SK-N-SH treated with all-trans-retinoic acid at 6 μM for 48 hours (cell line): ENCODE data around the gene IL4I1.

Source experiments
- ATAC-seq: fragments of 200-7000 bp; cut with Tn5 transposase; 3 replicates; pipeline ENCODE4 v1.9.1; 2020; ENCODE audit warnings: mild to moderate bottlenecking, moderate library complexity
- ARNTL ChIP-seq: fragments of 450-650 bp; formaldehyde crosslinking; IDR thresholded peaks from 2 replicates; pipeline ENCODE4 v1.5.0; 2020; ENCODE audit warnings: low read depth, mild to moderate bottlenecking, moderate library complexity, borderline replicate concordance
- BACH2 ChIP-seq: fragments of 250-450 bp; sonication (Bioruptor Pico); IDR thresholded peaks from 2 replicates; pipeline ENCODE4 v1.9.0; 2021; ENCODE audit warnings: mild to moderate bottlenecking, borderline replicate concordance
- CREB5 ChIP-seq: fragments of 250-450 bp; sonication (Bioruptor Pico); IDR thresholded peaks from 2 replicates; pipeline ENCODE4 v1.5.1; 2020; ENCODE audit warnings: low read depth, mild to moderate bottlenecking, moderate library complexity
- CSDC2 ChIP-seq: fragments of 250-450 bp; sonication (Bioruptor Pico); IDR thresholded peaks from 2 replicates; pipeline ENCODE4 v1.5.0; 2020; ENCODE audit warnings: mild to moderate bottlenecking, moderate library complexity
- CSRNP3 ChIP-seq: fragments of 250-450 bp; sonication (Bioruptor Pico); IDR thresholded peaks from 2 replicates; pipeline ENCODE4 v1.5.1; 2021; ENCODE audit warnings: mild to moderate bottlenecking, moderate library complexity
- GLIS3 ChIP-seq: fragments of 250-450 bp; sonication (Bioruptor Pico); IDR thresholded peaks from 2 replicates; pipeline ENCODE4 v1.5.0; 2020; ENCODE audit warnings: mild to moderate bottlenecking, moderate library complexity
- ISL1 ChIP-seq: fragments of 250-450 bp; sonication (Bioruptor Pico); IDR thresholded peaks from 2 replicates; pipeline ENCODE4 v2.1.2; 2022; ENCODE audit warnings: mild to moderate bottlenecking, moderate library complexity
- OSR1 ChIP-seq: fragments of 250-450 bp; sonication (Bioruptor Pico); IDR thresholded peaks from 2 replicates; pipeline ENCODE4 v1.8.0; 2022; ENCODE audit warnings: moderate library complexity, mild to moderate bottlenecking, inconsistent platforms
- POU6F1 ChIP-seq: fragments of 250-450 bp; sonication (Bioruptor Pico); IDR thresholded peaks from 2 replicates; pipeline ENCODE4 v1.8.0; 2021; ENCODE audit warnings: low read depth, mild to moderate bottlenecking, moderate library complexity, borderline replicate concordance
- PPARA ChIP-seq: fragments of 250-450 bp; sonication (Bioruptor Pico); IDR thresholded peaks from 2 replicates; pipeline ENCODE4 v1.5.0; 2020; ENCODE audit warnings: mild to moderate bottlenecking, borderline replicate concordance
- RARB ChIP-seq: fragments of 250-450 bp; sonication (Bioruptor Pico); IDR thresholded peaks from 2 replicates; pipeline ENCODE4 v1.8.0; 2021; ENCODE audit warnings: mild to moderate bottlenecking, moderate library complexity
- TCF4 ChIP-seq: fragments of 250-450 bp; sonication (Bioruptor Pico); IDR thresholded peaks from 2 replicates; pipeline ENCODE4 v1.8.0; 2021; ENCODE audit warnings: mild to moderate bottlenecking, moderate library complexity, borderline replicate concordance
- TOX ChIP-seq: fragments of 250-450 bp; sonication (Bioruptor Pico); IDR thresholded peaks from 2 replicates; pipeline ENCODE4 v1.8.0; 2021; ENCODE audit warnings: mild to moderate bottlenecking, moderate library complexity, borderline replicate concordance
- TSHZ2 ChIP-seq: fragments of 250-450 bp; sonication (Bioruptor Pico); IDR thresholded peaks from 2 replicates; pipeline ENCODE4 v1.5.0; 2020; ENCODE audit warnings: mild to moderate bottlenecking, moderate library complexity
- ZC3H10 ChIP-seq: fragments of 250-450 bp; sonication (Bioruptor Pico); IDR thresholded peaks from 2 replicates; pipeline ENCODE4 v1.5.1; 2021; ENCODE audit warnings: mild to moderate bottlenecking, moderate library complexity
- ZFP3 ChIP-seq: fragments of 250-450 bp; sonication (Bioruptor Pico); IDR thresholded peaks from 2 replicates; pipeline ENCODE4 v1.5.0; 2020; ENCODE audit warnings: mild to moderate bottlenecking, moderate library complexity
- ZFP30 ChIP-seq: fragments of 450-650 bp; formaldehyde crosslinking; IDR thresholded peaks from 2 replicates; pipeline ENCODE4 v1.5.0; 2022; ENCODE audit warnings: mild to moderate bottlenecking, moderate library complexity
- ZNF565 ChIP-seq: fragments of 450-650 bp; formaldehyde crosslinking; conservative IDR thresholded peaks from 2 replicates; pipeline ENCODE4 v1.5.0; 2020; ENCODE audit warnings: low read depth, mild to moderate bottlenecking, moderate library complexity
- ZNF70 ChIP-seq: fragments of 450-650 bp; formaldehyde crosslinking; IDR thresholded peaks from 2 replicates; pipeline ENCODE4 v1.5.0; 2020; ENCODE audit warnings: mild to moderate bottlenecking, moderate library complexity
- ZNF8 ChIP-seq: fragments of 450-650 bp; formaldehyde crosslinking; IDR thresholded peaks from 2 replicates; pipeline ENCODE4 v1.5.0; 2020; ENCODE audit warnings: mild to moderate bottlenecking, moderate library complexity

The IL4I1 gene

GRCh38 chr19:49894011-49894664 is 2.5 kb downstream of the IL4I1 start:
- no peak for ATAC-seq
- TF ChIP-seq POU6F1 (CRISPR knock-in tag): no peak
- TF ChIP-seq ZFP30 (CRISPR knock-in tag): no peak
- TF ChIP-seq ISL1 (CRISPR knock-in tag): no peak
- no peak for TF ChIP-seq ZC3H10
- TF ChIP-seq PPARA: no peak
- TF ChIP-seq OSR1 (CRISPR knock-in tag): no peak
- TF ChIP-seq ZNF70 (CRISPR knock-in tag): no peak
- TF ChIP-seq TSHZ2 (CRISPR knock-in tag): no peak
- no peak for TF ChIP-seq ZNF8 (CRISPR knock-in tag)
- TF ChIP-seq TOX (CRISPR knock-in tag): no peak
- TF ChIP-seq CSDC2 (CRISPR knock-in tag): no peak
- no peak for TF ChIP-seq GLIS3
- no peak for TF ChIP-seq ZFP3 (CRISPR knock-in tag)
- no peak for TF ChIP-seq TCF4
- TF ChIP-seq CSRNP3 (CRISPR knock-in tag): no peak
- no peak for TF ChIP-seq CREB5 (CRISPR knock-in tag)

- TF ChIP-seq TOX (CRISPR knock-in tag) (no peak), ZNF70 (CRISPR knock-in tag) (no peak), ZFP3 (CRISPR knock-in tag) (peak; percentile 87)
- ATAC-seq: no peak
Observed at GRCh38 chr19:49892716-49893115, 4.0 kb downstream of the IL4I1 start.

GRCh38 chr19:49891393-49891792 is 5.3 kb downstream of the IL4I1 start:
- TF ChIP-seq POU6F1 (CRISPR knock-in tag) (no peak), RARB (CRISPR knock-in tag) (no peak), ZNF70 (CRISPR knock-in tag) (no peak), ZNF8 (CRISPR knock-in tag) (no peak), ZNF565 (CRISPR knock-in tag) (no peak), ARNTL (no peak), ZFP30 (CRISPR knock-in tag) (no peak), PPARA (no peak), CSRNP3 (CRISPR knock-in tag) (no peak), TSHZ2 (CRISPR knock-in tag) (no peak), ISL1 (CRISPR knock-in tag) (no peak), OSR1 (CRISPR knock-in tag) (no peak), ZFP3 (CRISPR knock-in tag) (no peak), GLIS3 (no peak), CSDC2 (CRISPR knock-in tag) (no peak), BACH2 (CRISPR knock-in tag) (no peak)
- ATAC-seq: no peak
